Mesendoderm (in vitro differentiated cells): ENCODE measurements around the gene NEURL3.

Experiments
- DNase-seq: peaks from one replicate; pipeline ENCODE4 v3.0.0; 2013
- H2AK5ac ChIP-seq: 2 replicates; pipeline ENCODE4 v1.6.1; 2013; ENCODE audit warnings: low read length, inconsistent platforms
- H2BK120ac ChIP-seq: 2 replicates; pipeline ENCODE4 v1.6.1; 2013; ENCODE audit warnings: low read depth, mild to moderate bottlenecking, low read length, moderate library complexity, mixed read lengths
- H2BK15ac ChIP-seq: replicated peaks from 2 replicates; pipeline ENCODE4 v1.6.1; 2013; ENCODE audit warnings: low read depth, mild to moderate bottlenecking, moderate library complexity
- H2BK5ac ChIP-seq: 2 replicates; pipeline ENCODE4 v1.6.1; 2013; ENCODE audit warnings: low read length, inconsistent platforms
- H3K18ac ChIP-seq: 2 replicates; pipeline ENCODE4 v1.6.1; 2013; ENCODE audit warnings: mild to moderate bottlenecking, low read length, mixed read lengths
- H3K23ac ChIP-seq: one replicate; pipeline ENCODE4 v1.6.1; 2013; ENCODE audit warnings: low read length
- H3K27ac ChIP-seq: 2 replicates; pipeline ENCODE4 v1.5.1; 2013; ENCODE audit warnings: low read depth, mild to moderate bottlenecking, inconsistent platforms, low read length, moderate library complexity
- H3K27me3 ChIP-seq: 2 replicates; pipeline ENCODE4 v1.6.1; 2013; ENCODE audit warnings: low read length, control low read depth, mild to moderate bottlenecking, inconsistent platforms; ENCODE audit not compliant: insufficient read depth, poor library complexity
- H3K36me3 ChIP-seq: 2 replicates; pipeline ENCODE4 v1.6.1; 2013; ENCODE audit warnings: low read length, inconsistent platforms; ENCODE audit not compliant: control insufficient read depth, insufficient read depth
- H3K4ac ChIP-seq: one replicate; pipeline ENCODE4 v1.6.1; 2013; ENCODE audit warnings: low read depth, mild to moderate bottlenecking, low read length, moderate library complexity
- H3K4me1 ChIP-seq: 2 replicates; pipeline ENCODE4 v1.6.1; 2013; ENCODE audit warnings: low read depth, low read length, inconsistent platforms; ENCODE audit not compliant: control insufficient read depth
- H3K4me2 ChIP-seq: 2 replicates; pipeline ENCODE4 v1.6.1; 2013; ENCODE audit warnings: low read length
- H3K4me3 ChIP-seq: 2 replicates; pipeline ENCODE4 v1.5.1; 2013; ENCODE audit warnings: mild to moderate bottlenecking, low read length
- H3K56ac ChIP-seq: one replicate; pipeline ENCODE4 v1.6.1; 2013; ENCODE audit warnings: low read length
- H3K79me1 ChIP-seq: 2 replicates; pipeline ENCODE4 v1.6.1; 2013; ENCODE audit warnings: low read length, inconsistent platforms
- H3K79me2 ChIP-seq: 2 replicates; pipeline ENCODE4 v1.6.1; 2013; ENCODE audit warnings: mild to moderate bottlenecking, low read length; ENCODE audit not compliant: control insufficient read depth, insufficient read depth
- H3K9ac ChIP-seq: 2 replicates; pipeline ENCODE4 v1.6.1; 2013; ENCODE audit warnings: low read length, inconsistent platforms
- H4K5ac ChIP-seq: one replicate; pipeline ENCODE4 v1.6.1; 2013; ENCODE audit warnings: low read length
- H4K8ac ChIP-seq: one replicate; pipeline ENCODE4 v1.6.1; 2013; ENCODE audit warnings: low read depth, mild to moderate bottlenecking, control low read depth, low read length, moderate library complexity
- WGBS: extraction: QIAGEN DNeasy Blood & Tissue Kit; methylation state at CpG from one replicate; pipeline ENCODE4 v1.1.7; 2013; ENCODE audit warnings: low lambda C conversion rate, missing lambda C conversion rate; ENCODE audit not compliant: insufficient coverage; ENCODE audit errors: extremely low coverage; 5-methylcytosine and 5-hydroxymethylcytosine counted together

The NEURL3 gene

GRCh38 chr2:96530144-96530430 is 24.9 kb upstream of the NEURL3 start:
- H3K18ac ChIP-seq, result no peak overlapping the region
- H3K27me3 ChIP-seq, result no peaks in the 10 kb centered on the region
- no peak overlapping the region for H2BK15ac ChIP-seq
- no peak overlapping the region for H2BK5ac ChIP-seq
- H3K23ac ChIP-seq, result no peak overlapping the region
- no peak overlapping the region for H3K56ac ChIP-seq
- no peak overlapping the region for H4K8ac ChIP-seq
- no peak overlapping the region for H2AK5ac ChIP-seq
- no peak for DNase-seq
- no peaks in the 10 kb centered on the region for H3K79me2 ChIP-seq
- H4K5ac ChIP-seq, result no peak overlapping the region
- H3K79me1 ChIP-seq, result no peaks in the 10 kb centered on the region
- H3K4me3 ChIP-seq, result no peak overlapping the region
- H3K27ac ChIP-seq, result no peak overlapping the region
- H3K4me1 ChIP-seq, result no peaks in the 10 kb centered on the region
- H2BK120ac ChIP-seq, result no peak overlapping the region
- H3K36me3 ChIP-seq, result no peaks in the 10 kb centered on the region
- H3K9ac ChIP-seq, result no peak overlapping the region
- no peak overlapping the region for H3K4ac ChIP-seq
- H3K4me2 ChIP-seq, result no peak overlapping the region
- WGBS, result no CpG with 5 or more reads among the region's 6 CpGs

- Histone ChIP-seq H2BK5ac (no peak overlapping the region), H3K27ac (no peak overlapping the region), H3K4me3 (no peak overlapping the region), H4K8ac (no peak overlapping the region), H3K27me3 (no peaks in the 10 kb centered on the region), H3K79me2 (no peaks in the 10 kb centered on the region), H2BK15ac (no peak overlapping the region), H3K4ac (no peak overlapping the region), H3K4me1 (no peaks in the 10 kb centered on the region), H3K79me1 (no peaks in the 10 kb centered on the region), H3K4me2 (no peak overlapping the region), H3K18ac (no peak overlapping the region), H3K36me3 (no peaks in the 10 kb centered on the region), H3K23ac (no peak overlapping the region), H3K9ac (no peak overlapping the region), H4K5ac (no peak overlapping the region), H2BK120ac (no peak overlapping the region), H3K56ac (no peak overlapping the region), H2AK5ac (no peak overlapping the region)
- WGBS, result no CpG with 5 or more reads among the region's 9 CpGs
- DNase-seq, result no peak
These were observed 24.4 kb upstream of the NEURL3 start for GRCh38 chr2:96529376-96530143.

DNA sequence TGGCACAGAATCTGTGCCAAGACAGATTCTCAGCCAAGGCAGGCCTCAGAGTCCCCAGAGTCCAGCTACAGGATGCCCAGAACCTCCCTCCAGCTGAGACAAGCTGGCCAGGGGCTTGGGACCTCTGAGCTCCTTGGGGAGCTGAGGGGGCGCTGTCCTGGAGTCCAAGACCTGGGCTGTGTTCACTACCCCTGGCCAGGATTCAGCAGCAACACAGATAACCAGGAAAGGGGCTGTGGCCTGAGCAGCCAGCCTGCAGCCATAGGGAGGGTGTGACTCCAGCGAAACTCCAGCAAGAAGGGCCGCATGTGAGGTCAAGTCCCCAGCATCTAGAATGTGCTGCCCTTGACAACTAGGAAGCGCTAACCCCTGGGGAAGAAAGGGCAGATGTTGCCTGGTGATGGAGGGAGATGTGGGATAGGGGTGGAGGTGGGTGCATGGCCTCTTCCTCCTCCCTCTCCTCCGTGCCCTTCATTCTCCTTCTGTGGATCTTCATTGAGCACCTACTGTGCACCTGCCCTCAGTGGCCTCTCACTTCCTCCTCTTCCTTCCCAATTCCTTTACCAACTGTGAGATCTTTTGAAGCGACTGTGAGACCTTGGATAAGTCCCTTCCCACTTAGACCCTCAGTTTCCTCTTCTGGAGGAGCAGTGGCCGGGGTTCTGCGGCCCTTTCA is 23.7 kb upstream of the NEURL3 start:
- Histone ChIP-seq H3K23ac (no peak overlapping the region), H3K79me2 (no peaks in the 10 kb centered on the region), H3K4me3 (no peak overlapping the region), H4K8ac (no peak overlapping the region), H3K36me3 (no peaks in the 10 kb centered on the region), H3K56ac (no peak overlapping the region), H3K27ac (no peak overlapping the region), H2BK5ac (no peak overlapping the region), H3K9ac (no peak overlapping the region), H2AK5ac (no peak overlapping the region), H2BK15ac (no peak overlapping the region), H3K4me2 (no peak overlapping the region), H3K18ac (no peak overlapping the region), H3K79me1 (no peaks in the 10 kb centered on the region), H4K5ac (no peak overlapping the region), H2BK120ac (no peak overlapping the region), H3K4ac (no peak overlapping the region), H3K4me1 (no peaks in the 10 kb centered on the region), H3K27me3 (no peaks in the 10 kb centered on the region)
- no CpG with 5 or more reads among the region's 8 CpGs for WGBS
- no peak for DNase-seq

DNA sequence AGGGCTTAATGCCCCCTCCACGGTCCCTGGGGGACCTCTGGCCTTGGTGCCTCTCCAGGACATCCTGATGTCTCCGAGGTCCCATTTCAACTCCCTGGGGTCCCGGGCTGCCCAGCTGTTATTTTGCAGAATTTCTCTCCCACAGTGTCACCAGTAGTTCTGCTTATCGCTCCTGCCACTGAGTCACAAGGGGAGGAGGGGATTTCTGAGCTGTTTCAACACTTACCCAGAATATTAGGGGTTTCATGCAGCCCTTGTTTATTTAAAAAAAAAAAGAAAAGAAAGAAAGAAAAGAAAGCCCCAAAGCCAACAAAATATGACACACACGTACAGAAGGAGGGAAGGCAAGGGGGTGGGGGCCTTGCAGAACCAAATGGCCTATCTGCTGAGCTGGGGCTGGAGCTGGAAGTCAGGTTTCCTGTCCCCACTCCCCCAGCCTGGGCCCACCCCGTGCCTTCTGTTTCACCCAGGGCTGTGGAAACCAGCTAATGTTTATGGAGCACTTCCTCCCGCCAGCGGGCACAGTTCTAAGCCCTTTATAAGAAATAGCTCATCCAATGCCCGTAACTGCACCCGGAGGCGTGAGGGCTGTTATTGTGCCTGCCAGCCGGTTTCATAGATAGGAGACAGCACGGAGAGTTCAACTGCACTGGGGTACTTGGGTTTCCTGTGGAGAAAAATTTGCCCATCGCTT is 23.0 kb upstream of the NEURL3 start:
- Histone ChIP-seq H3K4me2 (peak overlapping the region; percentile 0), H2AK5ac (no peak overlapping the region), H2BK5ac (no peak overlapping the region), H3K9ac (no peak overlapping the region), H3K27ac (no peak overlapping the region), H4K8ac (no peak overlapping the region), H3K4me3 (no peak overlapping the region), H3K56ac (peak overlapping the region; percentile 25), H2BK15ac (no peak overlapping the region), H3K79me1 (no peaks in the 10 kb centered on the region), H3K4me1 (no peaks in the 10 kb centered on the region), H3K18ac (no peak overlapping the region), H3K23ac (no peak overlapping the region), H2BK120ac (no peak overlapping the region), H3K4ac (no peak overlapping the region), H3K79me2 (no peaks in the 10 kb centered on the region), H3K36me3 (no peaks in the 10 kb centered on the region), H4K5ac (no peak overlapping the region), H3K27me3 (no peaks in the 10 kb centered on the region)
- no peak for DNase-seq
- no CpG with 5 or more reads among the region's 14 CpGs for WGBS

DNA sequence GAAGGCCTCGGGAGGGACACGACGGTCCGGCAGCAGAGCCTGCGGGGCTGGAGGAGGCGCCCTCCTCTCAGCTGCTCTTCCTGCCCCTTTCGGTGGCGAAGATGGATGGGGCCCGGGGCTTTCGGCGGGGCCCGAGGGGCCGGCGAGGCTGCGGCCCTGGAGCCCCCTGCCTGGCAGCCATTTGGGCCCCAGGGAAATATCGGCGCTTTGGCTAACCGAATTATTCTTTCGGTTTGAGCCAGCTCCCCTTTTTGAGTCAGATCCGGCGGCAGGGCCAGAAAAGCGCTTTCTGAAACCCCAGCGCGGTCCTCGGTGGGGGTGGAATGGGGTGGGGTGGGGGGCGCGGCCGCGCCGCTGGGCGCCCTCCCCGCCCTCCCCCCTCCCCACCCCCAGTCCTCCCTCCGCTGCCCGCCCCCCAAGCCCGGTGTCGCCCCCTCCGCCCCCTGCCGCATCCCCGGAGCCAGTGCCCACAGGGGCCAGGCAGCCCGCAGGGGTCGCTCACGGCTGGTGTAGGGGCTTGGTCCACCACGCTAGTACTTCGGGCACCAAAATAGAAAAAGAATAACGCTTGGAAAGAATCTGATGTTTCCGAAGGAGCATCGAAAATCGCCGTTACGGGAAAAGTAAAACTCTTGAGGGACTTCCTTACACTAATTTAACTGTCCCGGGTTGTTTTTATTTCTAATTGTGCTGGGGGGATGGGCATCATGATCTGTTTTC is 22.3 kb upstream of the NEURL3 start:
- Histone ChIP-seq H3K27ac (no peak overlapping the region), H2AK5ac (no peak overlapping the region), H3K56ac (peak overlapping the region; percentile 63), H3K79me1 (no peaks in the 10 kb centered on the region), H2BK120ac (no peak overlapping the region), H2BK5ac (no peak overlapping the region), H3K4me2 (peak overlapping the region; percentile 68), H4K8ac (no peak overlapping the region), H3K27me3 (no peaks in the 10 kb centered on the region), H3K4me3 (no peak overlapping the region), H2BK15ac (no peak overlapping the region), H3K4ac (no peak overlapping the region), H3K4me1 (no peaks in the 10 kb centered on the region), H3K18ac (no peak overlapping the region), H4K5ac (no peak overlapping the region), H3K36me3 (no peaks in the 10 kb centered on the region), H3K79me2 (no peaks in the 10 kb centered on the region), H3K23ac (no peak overlapping the region), H3K9ac (peak overlapping the region; percentile 53)
- DNase-seq, result peak; percentile 28
- no CpG with 5 or more reads among the region's 51 CpGs for WGBS
